Left lobe of liver (tissue), 2 donors: ENCODE data around the gene GRIK3. TPM values are rescaled to one million over a fixed set of nuclear protein-coding genes. Genes with fewer than 3 reads are reported as not detected.
"Not testable (repeated sequence)": the region's sequence is repeated elsewhere in the genome, so short reads cannot be mapped to it uniquely, and the experiment has no call there.

Experiments
- ATAC-seq: fragments of 200-7000 bp; cut with Tn5 transposase; one replicate; pipeline ENCODE4 v1.9.1; 2020; ENCODE audit warnings: mild to moderate bottlenecking, moderate library complexity
- DNase-seq: peaks from one replicate; pipeline ENCODE4 v3.0.0-alpha.2; 2020; ENCODE audit warnings: low spot score
- total RNA-seq: library from RNA; stranded (reverse); gene quantifications from one replicate; pipeline ENCODE4 v1.2.1, GENCODE V29; 2021
- donor health status: DM: no; HTN: no; CAD: no; lungs with moderate emphysema.
- donor health status: DM: no; HTN: yes; CAD: no.

The GRIK3 gene
- total RNA-seq, 1 donor from 2014 or later: 0.03 TPM

GRCh38 chr1:36772647-36773495 is 261.4 kb downstream of the GRIK3 start:
- DNase-seq (no peak), ATAC-seq (no peak)

GRCh38 chr1:36771660-36772284 is 262.5 kb downstream of the GRIK3 start:
- ATAC-seq (no peak), DNase-seq (no peak)

GRCh38 chr1:36771240-36771639 is 263.1 kb downstream of the GRIK3 start:
- ATAC-seq (no peak), DNase-seq (no peak)

- DNase-seq: no peak
- ATAC-seq: no peak
Observed at GRCh38 chr1:36769886-36770830, 264.2 kb downstream of the GRIK3 start.

DNA sequence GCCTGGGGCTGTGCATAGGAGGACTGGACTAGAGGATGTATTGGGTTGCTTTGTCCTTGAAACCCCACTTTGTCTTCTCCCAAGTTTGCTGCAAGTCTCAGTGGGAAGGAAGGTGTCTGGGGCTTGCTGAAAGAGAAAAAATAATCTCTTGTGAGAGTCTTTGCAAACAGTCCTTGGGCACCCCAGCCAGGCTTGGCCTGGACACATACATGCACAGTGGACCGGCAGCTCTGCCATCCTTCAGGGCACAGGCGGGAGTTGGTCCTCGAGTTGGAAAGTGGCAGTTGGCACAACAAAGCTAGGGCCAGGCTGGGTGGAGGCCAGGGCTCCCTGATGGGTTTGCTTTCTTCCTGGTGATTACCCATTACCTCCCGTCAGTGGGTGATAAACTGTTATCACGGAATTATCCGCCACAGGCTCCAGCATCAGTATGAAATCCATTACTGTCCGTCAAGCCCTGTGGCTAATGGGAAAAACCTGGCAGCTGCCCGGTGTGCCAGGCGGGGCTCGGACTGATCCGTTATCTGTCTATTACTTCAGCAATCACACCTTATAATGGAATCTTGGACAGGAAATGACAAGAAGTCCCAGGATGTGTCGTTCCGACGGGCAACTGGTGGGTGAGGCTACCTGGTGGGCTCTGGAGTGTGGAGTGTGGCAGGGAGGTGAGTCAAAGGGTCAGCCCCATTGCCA is 265.7 kb downstream of the GRIK3 start:
- ATAC-seq (no peak), DNase-seq (no peak)

- not testable (repeated sequence) for ATAC-seq, DNase-seq
Observed at GRCh38 chr1:36767429-36767828, 266.9 kb downstream of the GRIK3 start.

DNA sequence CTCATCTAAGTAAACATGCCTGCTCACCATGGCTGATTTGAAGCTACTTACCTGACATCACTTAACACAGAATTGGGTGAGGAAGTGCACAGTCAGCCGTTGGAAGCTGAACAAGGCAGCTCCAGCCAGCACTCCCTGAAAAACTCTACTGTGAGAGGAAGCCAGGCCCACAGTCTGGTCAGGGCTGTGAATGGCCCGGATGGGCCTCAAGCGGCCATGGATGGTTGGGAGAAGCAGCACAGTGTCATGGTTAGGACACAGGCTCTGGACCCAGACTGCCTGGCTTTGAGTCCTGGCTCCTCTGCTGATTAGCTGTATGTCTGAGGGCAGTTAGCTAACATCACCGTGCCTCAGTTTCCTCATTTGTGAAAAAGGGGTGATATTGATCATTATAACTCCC is 267.8 kb downstream of the GRIK3 start:
- DNase-seq: no peak
- no peak for ATAC-seq

DNA sequence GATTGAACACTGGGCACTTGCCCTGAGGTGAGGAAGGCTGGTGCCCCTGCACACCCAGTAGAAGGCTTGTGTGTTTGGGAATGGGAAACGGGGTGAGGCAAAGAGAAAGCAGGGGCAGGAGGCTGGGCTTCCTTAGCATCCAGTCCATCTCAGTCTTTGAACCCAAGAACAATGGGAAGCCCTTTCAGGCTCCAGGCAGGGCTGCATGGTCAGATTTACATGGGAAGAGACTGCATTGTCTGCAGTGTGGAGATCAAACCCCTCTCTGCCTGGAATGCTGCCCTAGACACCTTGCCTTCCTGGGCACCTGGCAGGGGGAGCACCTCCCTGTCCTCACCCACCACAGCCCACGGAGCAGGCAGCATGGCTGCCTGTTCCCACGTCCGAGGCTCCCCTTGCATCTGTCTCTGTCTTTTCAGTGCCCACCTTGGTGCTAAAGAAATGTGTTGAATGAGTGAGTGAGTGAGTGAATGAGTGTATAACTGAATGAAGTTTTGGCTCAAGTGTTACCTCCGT is 268.5 kb downstream of the GRIK3 start:
- DNase-seq: no peak
- ATAC-seq: no peak

- ATAC-seq (no peak), DNase-seq (no peak)
Observed at GRCh38 chr1:36764798-36765197, 269.5 kb downstream of the GRIK3 start.

DNA sequence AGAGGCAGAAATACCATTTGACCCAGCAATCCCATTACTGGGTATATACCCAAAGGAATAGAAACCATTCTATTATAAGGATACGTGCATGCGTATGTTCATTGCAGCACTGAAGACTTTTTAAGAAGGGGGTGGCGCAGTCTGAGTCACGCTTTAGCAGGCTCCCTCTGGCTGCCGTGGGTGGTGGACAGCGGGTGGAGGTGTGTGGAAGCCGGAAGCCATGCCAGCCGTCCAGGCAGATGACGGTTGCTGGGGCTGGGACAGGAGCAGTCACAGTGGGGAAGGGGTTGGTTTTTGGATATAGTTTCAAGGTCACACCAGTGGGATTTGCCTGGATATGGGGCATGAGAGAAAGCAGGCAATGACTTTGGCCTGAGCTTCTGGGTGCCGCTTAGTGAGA is 270.5 kb downstream of the GRIK3 start:
- no peak for DNase-seq
- ATAC-seq: no peak

DNA sequence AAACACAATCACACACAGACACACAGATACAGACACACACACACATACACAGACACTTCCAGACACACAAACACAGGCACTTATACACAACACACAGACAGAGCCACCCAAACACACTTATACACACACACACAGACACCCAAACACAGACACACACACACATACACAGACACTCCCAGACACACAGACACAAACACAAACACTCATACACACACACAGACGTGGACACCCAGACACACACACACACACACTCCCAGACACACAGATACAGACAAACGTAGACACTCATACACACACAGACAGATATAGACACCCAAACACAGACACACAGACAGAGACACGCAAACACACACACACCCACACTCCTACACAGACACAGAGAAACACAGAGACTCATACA is 272.1 kb downstream of the GRIK3 start:
- DNase-seq (no peak), ATAC-seq (no peak)

GRCh38 chr1:36761113-36761512 is 273.2 kb downstream of the GRIK3 start:
- ATAC-seq (no peak), DNase-seq (no peak)

GRCh38 chr1:36760081-36760480 is 274.2 kb downstream of the GRIK3 start:
- ATAC-seq: no peak
- DNase-seq: no peak

GRCh38 chr1:36759355-36759754 is 275.0 kb downstream of the GRIK3 start:
- DNase-seq: no peak
- ATAC-seq: no peak

GRCh38 chr1:36755303-36756230 is 278.7 kb downstream of the GRIK3 start:
- DNase-seq: no peak
- ATAC-seq: no peak

GRCh38 chr1:36754366-36754765 is 279.9 kb downstream of the GRIK3 start:
- no peak for ATAC-seq

DNA sequence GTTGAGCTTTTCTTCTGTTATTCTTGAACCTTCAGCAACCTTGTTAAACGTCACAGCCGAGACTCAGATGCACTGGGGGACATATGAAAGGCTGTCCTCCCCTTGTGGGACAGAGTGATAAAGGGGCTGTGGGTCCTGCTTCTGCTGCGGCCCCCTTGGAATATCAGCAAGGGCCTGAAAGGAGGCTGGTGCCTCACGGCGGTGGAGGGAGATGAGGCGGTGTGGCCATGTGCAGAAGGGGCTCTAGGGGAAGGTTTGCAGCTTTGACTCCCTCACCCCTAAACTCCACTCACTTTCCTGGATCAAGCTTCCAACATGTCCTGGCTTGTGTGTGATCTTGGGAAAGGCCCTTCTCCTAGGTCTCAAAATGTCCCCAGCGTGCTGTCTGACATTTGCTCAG is 280.9 kb downstream of the GRIK3 start:
- DNase-seq: no peak
- no peak for ATAC-seq

More at GRCh38 chr1:36754366-36754765, 279.9 kb downstream of the GRIK3 start:
- DNase-seq: no peak

GRCh38 chr1:36752891-36753361 is 281.4 kb downstream of the GRIK3 start:
- ATAC-seq (no peak), DNase-seq (no peak)

- DNase-seq (no peak), ATAC-seq (no peak)
Observed at GRCh38 chr1:36752431-36752830, 281.9 kb downstream of the GRIK3 start.
